ENCODE results near the gene CELF2.

CELF2 gene

GRCh38 chr10:11058965-11059364 lies 41.3 kb downstream of the CELF2 start:
- DNase-seq (ENCODE audit: low read depth in 3 of 3): no peak

GRCh38 chr10:11063856-11064255 lies 46.2 kb downstream of the CELF2 start:
- no peak for DNase-seq (ENCODE audit: low read depth in 3 of 3)

DNA sequence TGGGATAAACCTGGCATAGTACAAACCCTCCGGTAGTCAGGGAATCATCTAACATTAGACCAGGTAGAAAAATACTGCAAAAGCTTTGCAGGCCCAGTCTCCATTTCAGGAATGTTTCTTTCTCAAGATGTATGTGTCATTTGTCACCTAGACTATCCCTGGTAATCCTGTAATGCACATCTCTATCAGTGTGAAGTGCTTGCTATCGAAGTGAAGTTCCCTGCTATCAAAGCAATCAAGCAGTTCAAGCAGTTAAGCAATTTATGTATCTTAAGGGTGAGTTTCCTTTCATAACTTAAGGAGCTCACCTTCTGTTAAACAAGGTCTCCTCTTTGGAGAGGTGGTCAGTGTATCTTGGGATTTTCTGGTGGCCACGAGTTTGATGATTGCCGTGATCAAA lies 47.2 kb downstream of the CELF2 start:
- no peak for DNase-seq (ENCODE audit: low read depth in 3 of 3)

DNA sequence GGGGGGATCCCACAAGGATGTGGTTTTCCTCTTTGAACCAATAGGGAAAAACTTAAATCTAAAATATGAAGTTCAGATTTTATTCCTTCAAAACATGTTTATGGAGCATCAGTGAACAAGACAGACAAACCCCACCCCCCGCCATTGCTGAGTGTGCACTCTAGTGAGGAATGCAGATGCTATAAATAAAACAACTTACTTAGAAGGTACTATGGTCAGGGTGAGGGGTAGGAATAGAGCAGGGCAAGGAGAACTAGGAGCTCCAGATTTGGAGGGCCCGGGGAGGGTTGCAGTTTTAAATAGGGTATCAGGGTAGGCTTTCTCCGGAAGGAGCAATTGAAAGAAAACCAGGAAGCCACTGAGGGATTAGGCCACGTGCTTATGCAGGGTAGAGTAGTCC lies 47.9 kb downstream of the CELF2 start:
- DNase-seq (ENCODE audit: low read depth in 3 of 3): no peak

GRCh38 chr10:11066520-11066919 lies 48.8 kb downstream of the CELF2 start:
- no peak for DNase-seq (ENCODE audit: low read depth in 3 of 3)

GRCh38 chr10:11068861-11069633 lies 51.4 kb downstream of the CELF2 start:
- no peak for DNase-seq (ENCODE audit: low read depth in 3 of 3)

GRCh38 chr10:11073410-11073809 lies 55.7 kb downstream of the CELF2 start:
- DNase-seq (ENCODE audit: low read depth in 3 of 3): no peak

GRCh38 chr10:11074536-11075267 lies 57.0 kb downstream of the CELF2 start:
- DNase-seq (ENCODE audit: low read depth in 3 of 3): no peak

- DNase-seq (ENCODE audit: low read depth in 3 of 3): no peak
Observed at GRCh38 chr10:11076221-11076620, 58.5 kb downstream of the CELF2 start.

GRCh38 chr10:11080564-11080984 lies 62.9 kb downstream of the CELF2 start:
- no peak for DNase-seq (ENCODE audit: low read depth in 3 of 3)

- DNase-seq (ENCODE audit: low read depth in 3 of 3): no peak
Observed at GRCh38 chr10:11081408-11081807, 63.7 kb downstream of the CELF2 start.

DNA sequence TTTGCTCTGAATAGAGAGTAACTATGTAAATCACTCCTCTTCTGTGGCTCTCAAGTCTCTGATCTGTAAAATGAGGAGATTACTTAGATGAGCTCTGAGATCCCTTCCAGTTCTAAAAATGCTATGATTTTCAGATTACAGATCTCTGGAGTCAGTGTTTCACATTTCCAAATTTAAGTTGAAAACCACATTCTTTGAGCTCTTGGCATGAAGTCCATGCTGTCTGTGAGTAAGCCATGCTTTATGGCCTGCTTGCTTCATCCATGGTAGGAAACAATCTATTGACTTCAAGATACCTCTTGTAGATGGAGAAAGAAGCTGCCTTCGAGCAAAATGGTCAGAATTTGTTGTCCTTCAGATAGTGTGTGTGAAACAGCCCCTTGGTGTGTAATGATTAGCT lies 64.9 kb downstream of the CELF2 start:
- no peak for DNase-seq (ENCODE audit: low read depth in 3 of 3)

- no peak for DNase-seq (ENCODE audit: low read depth in 3 of 3)
Observed at GRCh38 chr10:11083051-11083450, 65.4 kb downstream of the CELF2 start.

- DNase-seq (ENCODE audit: low read depth in 3 of 3): no peak
Observed at GRCh38 chr10:11085545-11085944, 67.9 kb downstream of the CELF2 start.

DNA sequence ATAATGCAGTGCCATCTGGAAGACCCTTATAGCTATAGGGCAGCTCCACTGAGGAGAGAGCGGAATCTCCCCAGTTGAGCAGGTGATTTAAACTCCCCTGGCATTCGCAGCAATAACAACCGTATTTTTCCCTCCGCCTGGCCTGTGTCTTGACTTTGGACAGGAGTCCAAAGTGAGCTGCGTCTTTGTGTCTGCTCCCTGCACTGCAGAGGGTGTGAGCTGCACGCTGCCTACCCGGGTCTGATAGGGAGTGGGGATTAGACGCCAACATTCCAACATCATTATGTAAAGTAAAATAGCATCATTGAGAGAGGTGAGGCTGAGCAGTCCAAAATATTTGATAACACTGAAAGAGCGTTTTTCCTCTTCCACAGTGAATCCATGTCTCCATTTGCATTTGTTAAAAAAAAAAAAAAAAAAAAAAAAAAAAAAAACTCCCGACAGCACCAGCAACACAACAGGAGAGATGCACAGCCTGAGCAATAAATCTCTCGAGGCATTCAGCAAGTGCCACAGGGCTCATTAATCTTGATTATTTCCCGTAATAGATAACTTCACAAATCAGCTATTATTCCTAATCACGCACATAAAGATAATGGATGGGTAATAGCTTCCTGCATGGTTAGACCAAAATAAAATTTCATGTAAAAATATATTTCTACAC lies 68.6 kb downstream of the CELF2 start:
- DNase-seq (ENCODE audit: low read depth in 3 of 3): no peak

- DNase-seq (ENCODE audit: low read depth in 3 of 3): no peak
Observed at GRCh38 chr10:11087372-11087771, 69.7 kb downstream of the CELF2 start.

GRCh38 chr10:11088709-11089108 lies 71.0 kb downstream of the CELF2 start:
- DNase-seq (ENCODE audit: low read depth in 3 of 3): no peak

DNA sequence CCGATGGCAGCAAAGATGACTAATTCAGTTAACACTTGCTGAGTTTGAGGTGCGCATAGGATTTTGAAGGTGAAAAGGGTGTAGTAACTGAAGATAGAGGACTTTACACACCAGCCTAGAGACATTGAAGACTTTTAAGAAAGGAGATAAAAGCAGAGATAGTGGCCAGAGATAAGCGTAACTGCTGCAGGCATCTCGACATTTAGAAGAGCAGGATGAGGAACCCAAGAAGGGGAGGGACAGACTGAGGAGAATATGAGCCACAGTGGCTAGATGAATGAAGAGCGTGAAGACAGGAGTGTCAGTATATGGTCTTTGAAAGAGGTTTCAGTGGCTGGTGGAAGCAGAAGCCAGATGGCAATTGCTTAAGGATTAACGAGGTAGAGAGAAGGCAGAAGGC lies 71.6 kb downstream of the CELF2 start:
- no peak for DNase-seq (ENCODE audit: low read depth in 3 of 3)

DNA sequence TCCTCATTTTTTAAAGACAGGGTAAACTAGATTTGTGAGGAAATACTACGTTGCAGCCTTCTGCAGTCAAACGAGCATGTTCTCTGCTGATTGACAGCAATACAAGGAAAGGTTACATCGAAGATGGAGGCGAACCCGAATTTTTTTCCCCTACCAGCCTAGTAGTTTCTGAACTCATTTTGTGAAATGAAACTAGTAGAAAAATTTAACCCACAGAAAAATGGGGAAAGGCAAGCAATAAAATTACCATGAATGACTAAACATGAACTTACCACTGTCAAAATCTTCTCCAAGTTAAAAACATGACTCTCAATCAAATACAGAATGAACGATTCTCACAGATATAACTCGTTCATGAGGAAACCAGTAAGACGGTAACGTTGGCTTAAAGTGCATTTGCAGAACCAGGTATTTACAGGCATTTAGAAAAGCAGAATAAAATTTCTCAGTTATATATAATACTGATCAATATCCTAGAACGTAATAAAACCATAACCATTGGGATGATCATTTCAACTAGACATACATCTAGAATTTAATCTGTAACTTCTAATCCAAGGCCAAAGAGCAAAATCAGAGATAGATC lies 73.9 kb downstream of the CELF2 start:
- DNase-seq (ENCODE audit: low read depth in 3 of 3): no peak

- DNase-seq (ENCODE audit: low read depth in 3 of 3): no peak
Observed at GRCh38 chr10:11093771-11094736, 76.4 kb downstream of the CELF2 start.

DNA sequence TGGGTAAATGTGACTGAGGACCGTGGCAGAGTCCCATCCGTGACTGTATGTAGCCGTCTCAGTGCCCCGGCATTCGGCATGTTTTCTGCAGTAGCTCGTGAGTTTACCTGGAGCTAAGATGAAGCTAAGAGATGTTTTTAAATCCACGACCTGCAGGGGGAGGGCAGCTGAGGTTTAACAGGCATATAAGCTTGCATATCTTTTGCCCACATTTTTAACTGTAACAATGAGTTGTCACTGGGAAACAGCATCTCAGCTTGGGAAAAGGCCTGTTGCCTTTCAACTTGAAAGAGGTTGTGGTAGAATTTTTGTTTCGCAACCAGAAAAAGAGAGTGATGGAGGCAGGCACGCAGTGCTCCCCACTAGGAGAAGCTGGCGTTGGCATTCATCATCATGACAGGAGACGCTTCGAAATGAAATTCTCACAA lies 77.7 kb downstream of the CELF2 start:
- DNase-seq (ENCODE audit: low read depth in 3 of 3): no peak

All from stimulated activated CD4-positive, alpha-beta T cell treated with anti-CD3 and anti-CD28 coated beads, TNF-alpha, amount 100 ng/mL, for 48 hours (primary cell).